GM12873 (cell line): ENCODE data around the gene CAGE1.

ENCODE experiments used
- CTCF ChIP-seq: IDR thresholded peaks from 2 replicates; pipeline ENCODE4 v1.5.1; 2012; ENCODE audit warnings: low read depth, mild to moderate bottlenecking, moderate library complexity, low read length, control low read depth; ENCODE audit not compliant: insufficient read depth; ENCODE audit errors: missing control alignments

CAGE1 gene

GRCh38 chr6:7431674-7432390, 42.3 kb upstream of the CAGE1 start:
- no peak for TF ChIP-seq CTCF

- TF ChIP-seq CTCF: no peak
Measured at GRCh38 chr6:7431313-7431673, 41.8 kb upstream of the CAGE1 start.

- TF ChIP-seq CTCF: no peak
Measured at GRCh38 chr6:7426447-7427169, 37.1 kb upstream of the CAGE1 start.

GRCh38 chr6:7425808-7426190, 36.3 kb upstream of the CAGE1 start:
- TF ChIP-seq CTCF: no peak

- peak; percentile 33 for TF ChIP-seq CTCF
Measured at GRCh38 chr6:7424967-7425807, 35.6 kb upstream of the CAGE1 start.

GRCh38 chr6:7424058-7424457, 34.5 kb upstream of the CAGE1 start:
- TF ChIP-seq CTCF: no peak

- TF ChIP-seq CTCF: no peak
Measured at GRCh38 chr6:7421066-7421465, 31.5 kb upstream of the CAGE1 start.
